Activated CD4-positive, alpha-beta memory T cell treated with anti-CD3 and anti-CD28 coated beads for 36 hours (primary cell): Measurements from ENCODE around the gene CORO1C. TPM values are rescaled to one million over a fixed set of nuclear protein-coding genes. Genes with fewer than 3 reads are reported as not detected.

Source experiments
- CTCF ChIA-PET: fragments of 350-600 bp; sonication (Branson Sonifier 250); formaldehyde crosslinking; loops from one replicate; lab custom pipeline; 2021; ENCODE audit warnings: antibody characterized with exemption, inconsistent platforms; lab: Charles Lee
- POLR2A ChIA-PET: fragments of 350-600 bp; sonication (Branson Sonifier 250); formaldehyde crosslinking; loops from one replicate; lab custom pipeline; 2021; ENCODE audit warnings: antibody characterized with exemption; lab: Charles Lee
- DNase-seq: peaks from one replicate; pipeline ENCODE4 v3.0.0-alpha.2; 2020
- H3K27ac Mint-ChIP-seq: one replicate; pipeline ENCODE4 v1.8.0; 2021; ENCODE audit warnings: mixed read lengths
- H3K27me3 Mint-ChIP-seq: one replicate; pipeline ENCODE4 v1.8.0; 2021; ENCODE audit warnings: mixed read lengths
- H3K36me3 Mint-ChIP-seq: one replicate; pipeline ENCODE4 v1.8.0; 2021; ENCODE audit warnings: mixed read lengths
- H3K4me1 Mint-ChIP-seq: one replicate; pipeline ENCODE4 v1.8.0; 2021; ENCODE audit warnings: low read depth, mixed read lengths
- H3K4me3 Mint-ChIP-seq: one replicate; pipeline ENCODE4 v1.8.0; 2021; ENCODE audit warnings: mild to moderate bottlenecking, mixed read lengths
- H3K9me3 Mint-ChIP-seq: one replicate; pipeline ENCODE4 v1.8.0; 2021; ENCODE audit warnings: mixed read lengths
- intact Hi-C: fragments of 100-400 bp; cut with micrococcal nuclease; formaldehyde crosslinking; loops from one replicate; pipeline ENCODE4 v1.15.1; 2023
- total RNA-seq, 2 experiments: library from RNA; stranded (reverse); gene quantifications; one replicate each; pipeline ENCODE4 v1.2.3, GENCODE V29; 2021

CORO1C gene
- total RNA-seq, 2 experiments from 2014 or later: 62.1 to 70.9 TPM

- ChIA-PET POLR2A (no interaction called here), CTCF (interaction anchor here (1.2 to 1.4 kb wide), 2 partner anchors 14 to 205 kb away, joined by 4 read pairs; no protein-coding TSS in a partner anchor)
- no peak overlapping the region for H3K27ac Mint-ChIP-seq
- H3K4me3 Mint-ChIP-seq: no peak overlapping the region
- peaks cover 13% of the 10 kb centered on the region for H3K36me3 Mint-ChIP-seq
- intact Hi-C loops: no loop called here
- no peaks in the 10 kb centered on the region for H3K27me3 Mint-ChIP-seq
- DNase-seq: no peak
- no peaks in the 10 kb centered on the region for H3K9me3 Mint-ChIP-seq
- H3K4me1 Mint-ChIP-seq: peaks cover 8% of the 10 kb centered on the region
Observed at GRCh38 chr12:108679106-108679681, 52.1 kb downstream of the CORO1C start.

GRCh38 chr12:108678104-108678730 is 53.1 kb downstream of the CORO1C start:
- Mint-ChIP-seq H3K4me1 (peaks cover 8% of the 10 kb centered on the region), H3K9me3 (no peaks in the 10 kb centered on the region), H3K27ac (no peak overlapping the region), H3K4me3 (no peak overlapping the region), H3K36me3 (peaks cover 13% of the 10 kb centered on the region), H3K27me3 (no peaks in the 10 kb centered on the region)
- no peak for DNase-seq
- POLR2A ChIA-PET: no interaction called here
- intact Hi-C loops: no loop called here
- CTCF ChIA-PET: interaction anchor here (1.2 kb wide), 1 partner anchor 13 kb away, joined by 4 read pairs; no protein-coding TSS in a partner anchor

DNA sequence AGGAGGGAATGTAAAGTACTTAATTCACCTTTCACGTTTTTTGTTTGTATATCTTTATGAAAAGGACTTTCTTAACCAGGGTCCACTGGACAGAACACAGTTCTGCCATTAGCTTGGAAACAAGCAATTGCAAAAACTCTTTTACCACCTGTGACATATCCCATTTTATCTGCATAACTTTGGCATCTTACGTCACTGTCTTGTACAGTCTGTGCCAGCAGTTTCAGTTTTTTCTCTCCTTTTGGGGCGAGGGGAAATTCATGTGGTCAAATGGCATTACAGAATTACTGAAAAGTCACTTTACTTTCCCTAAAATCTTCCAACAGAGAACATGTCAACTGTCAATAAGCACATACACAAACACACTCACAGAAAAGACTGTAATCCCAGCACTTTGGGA is 53.9 kb downstream of the CORO1C start:
- peaks cover 8% of the 10 kb centered on the region for H3K4me1 Mint-ChIP-seq
- no peaks in the 10 kb centered on the region for H3K27me3 Mint-ChIP-seq
- DNase-seq: no peak
- ChIA-PET POLR2A (no interaction called here), CTCF (no interaction called here)
- H3K27ac Mint-ChIP-seq: no peak overlapping the region
- intact Hi-C loops: no loop called here
- no peaks in the 10 kb centered on the region for H3K9me3 Mint-ChIP-seq
- H3K36me3 Mint-ChIP-seq: peaks cover 13% of the 10 kb centered on the region
- H3K4me3 Mint-ChIP-seq: no peak overlapping the region

DNA sequence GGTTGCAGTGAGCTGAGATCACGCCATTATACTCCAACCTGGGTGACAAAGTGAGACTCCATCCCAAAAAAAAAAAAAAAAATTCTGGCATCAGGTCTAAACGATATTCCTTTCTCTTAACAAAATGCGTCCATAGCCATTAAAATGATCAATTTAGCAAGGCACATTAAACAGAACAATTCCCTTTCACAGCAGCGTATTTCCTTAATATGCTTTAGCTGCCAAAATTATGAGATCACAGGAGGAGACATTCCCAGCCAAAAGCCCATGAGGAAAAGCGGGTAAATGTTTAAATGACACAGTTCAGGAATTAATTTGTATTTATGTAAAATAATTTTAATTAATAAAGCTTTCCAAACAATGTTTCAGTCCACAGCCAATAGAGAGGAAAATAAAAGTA is 54.6 kb downstream of the CORO1C start:
- intact Hi-C loops: no loop called here
- CTCF ChIA-PET: no interaction called here

GRCh38 chr12:108675792-108676191 is 55.5 kb downstream of the CORO1C start:
- ChIA-PET CTCF (interaction anchor here (1.2 kb wide), 1 partner anchor 12 kb away, joined by 3 read pairs; no protein-coding TSS in a partner anchor), POLR2A (no interaction called here)
- H3K27ac Mint-ChIP-seq: no peak overlapping the region
- peaks cover 13% of the 10 kb centered on the region for H3K36me3 Mint-ChIP-seq
- no peaks in the 10 kb centered on the region for H3K27me3 Mint-ChIP-seq
- intact Hi-C loops: no loop called here
- H3K9me3 Mint-ChIP-seq: no peaks in the 10 kb centered on the region
- H3K4me1 Mint-ChIP-seq: peaks cover 5% of the 10 kb centered on the region
- no peak overlapping the region for H3K4me3 Mint-ChIP-seq
- DNase-seq: no peak

More for the DNA sequence above, 54.6 kb downstream of the CORO1C start:
- peaks cover 13% of the 10 kb centered on the region for H3K36me3 Mint-ChIP-seq
- peaks cover 8% of the 10 kb centered on the region for H3K4me1 Mint-ChIP-seq
- H3K27me3 Mint-ChIP-seq: no peaks in the 10 kb centered on the region
- H3K27ac Mint-ChIP-seq: no peak overlapping the region
- H3K9me3 Mint-ChIP-seq: no peaks in the 10 kb centered on the region
- H3K4me3 Mint-ChIP-seq: no peak overlapping the region
- POLR2A ChIA-PET: no interaction called here
- DNase-seq: no peak

DNA sequence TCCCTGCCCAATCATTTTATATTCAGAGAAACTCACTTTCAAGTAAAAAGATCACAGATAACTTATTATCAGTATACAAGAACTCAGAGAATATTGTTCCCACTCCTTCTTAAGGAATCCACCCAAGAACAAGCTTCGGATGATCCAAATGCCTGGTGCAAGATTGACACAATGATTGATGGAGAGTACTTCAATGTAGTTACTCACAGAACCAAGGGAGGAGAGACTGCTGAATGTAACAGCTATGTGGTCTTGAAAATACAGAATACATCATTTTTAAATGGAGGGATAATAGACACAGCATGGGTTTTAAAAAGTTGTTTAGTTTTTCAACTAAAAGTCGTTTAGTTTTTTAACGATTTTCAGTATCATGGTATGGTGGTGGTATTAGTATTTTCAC is 59.3 kb downstream of the CORO1C start:
- H3K4me3 Mint-ChIP-seq: no peak overlapping the region
- H3K27ac Mint-ChIP-seq: no peak overlapping the region
- intact Hi-C loops: no loop called here
- POLR2A ChIA-PET: interaction anchor here (0.9 kb wide), 1 partner anchor 111 kb away, joined by 3 read pairs; no protein-coding TSS in a partner anchor
- H3K4me1 Mint-ChIP-seq: no peaks in the 10 kb centered on the region
- no peaks in the 10 kb centered on the region for H3K27me3 Mint-ChIP-seq
- H3K36me3 Mint-ChIP-seq: peaks cover 9% of the 10 kb centered on the region
- CTCF ChIA-PET: interaction anchor here (1.3 kb wide), 1 partner anchor 54 kb away, joined by 3 read pairs; no protein-coding TSS in a partner anchor
- no peaks in the 10 kb centered on the region for H3K9me3 Mint-ChIP-seq
- no peak for DNase-seq

DNA sequence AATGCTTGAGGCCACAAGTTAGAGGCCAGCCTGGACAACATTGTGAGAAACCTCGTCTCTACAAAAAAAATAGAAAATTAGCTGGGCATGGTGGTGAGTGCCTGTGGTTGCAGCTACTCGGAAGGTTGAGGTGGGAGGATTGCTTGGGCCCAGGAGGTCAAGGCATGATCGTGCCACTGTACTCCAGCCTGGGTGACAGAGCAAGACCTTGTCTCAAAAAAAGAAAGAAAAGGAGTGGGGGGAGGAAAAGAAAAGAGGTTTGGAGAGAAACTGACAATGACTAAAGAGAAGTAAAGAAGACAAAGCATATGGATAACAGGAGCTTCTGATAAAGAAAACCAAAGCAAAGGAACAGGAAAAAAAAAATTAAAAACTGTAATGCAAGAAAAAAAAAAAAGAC is 60.2 kb downstream of the CORO1C start:
- intact Hi-C loops: no loop called here
- ChIA-PET POLR2A (no interaction called here), CTCF (interaction anchor here (1.3 to 10.3 kb wide), 2 partner anchors 53 to 133 kb away, joined by 3 to 322 read pairs; no protein-coding TSS in a partner anchor)
- Mint-ChIP-seq H3K9me3 (no peaks in the 10 kb centered on the region), H3K36me3 (peaks cover 6% of the 10 kb centered on the region), H3K27ac (no peak overlapping the region), H3K4me3 (no peak overlapping the region), H3K4me1 (no peaks in the 10 kb centered on the region), H3K27me3 (no peaks in the 10 kb centered on the region)
- DNase-seq: no peak

- no peak overlapping the region for H3K4me3 Mint-ChIP-seq
- H3K36me3 Mint-ChIP-seq: no peaks in the 10 kb centered on the region
- ChIA-PET POLR2A (no interaction called here), CTCF (interaction anchor here (10.3 kb wide), 1 partner anchor 134 kb away, joined by 322 read pairs; no protein-coding TSS in a partner anchor)
- intact Hi-C loops: no loop called here
- no peaks in the 10 kb centered on the region for H3K9me3 Mint-ChIP-seq
- peaks cover 2% of the 10 kb centered on the region for H3K4me1 Mint-ChIP-seq
- H3K27me3 Mint-ChIP-seq: no peaks in the 10 kb centered on the region
- DNase-seq: no peak
- no peak overlapping the region for H3K27ac Mint-ChIP-seq
Observed at GRCh38 chr12:108670066-108670631, 61.2 kb downstream of the CORO1C start.

DNA sequence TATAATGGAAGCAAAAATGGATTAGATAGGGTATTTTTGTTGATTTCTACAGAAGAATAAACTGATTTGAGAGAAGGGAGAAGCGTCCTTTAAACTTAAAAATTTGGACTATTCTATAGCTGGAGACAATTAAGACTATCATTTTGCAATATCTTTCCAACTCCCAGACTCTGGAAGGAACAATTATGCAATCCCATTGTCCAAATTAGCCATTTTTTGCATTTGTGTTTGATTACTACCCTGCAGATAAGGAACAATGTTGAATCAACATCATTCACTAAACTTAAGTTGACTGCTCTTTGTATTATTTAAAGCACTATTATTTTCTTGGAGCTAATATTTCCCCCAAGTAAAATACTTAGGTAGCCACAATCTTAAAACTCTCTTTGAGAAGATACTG is 62.8 kb downstream of the CORO1C start:
- Mint-ChIP-seq H3K36me3 (no peaks in the 10 kb centered on the region), H3K4me1 (peaks cover 16% of the 10 kb centered on the region), H3K4me3 (no peak overlapping the region), H3K27me3 (no peaks in the 10 kb centered on the region), H3K27ac (no peak overlapping the region), H3K9me3 (no peaks in the 10 kb centered on the region)
- intact Hi-C loops: loop anchor here (10.0 kb wide), 1 partner anchor 426 kb away; the partner anchor contains the start of genes ALKBH2 and UNG
- ChIA-PET CTCF (interaction anchor here (1.1 to 10.3 kb wide), 4 partner anchors 18 to 135 kb away, joined by 3 to 322 read pairs (median 4); no protein-coding TSS in a partner anchor), POLR2A (no interaction called here)
- no peak for DNase-seq

DNA sequence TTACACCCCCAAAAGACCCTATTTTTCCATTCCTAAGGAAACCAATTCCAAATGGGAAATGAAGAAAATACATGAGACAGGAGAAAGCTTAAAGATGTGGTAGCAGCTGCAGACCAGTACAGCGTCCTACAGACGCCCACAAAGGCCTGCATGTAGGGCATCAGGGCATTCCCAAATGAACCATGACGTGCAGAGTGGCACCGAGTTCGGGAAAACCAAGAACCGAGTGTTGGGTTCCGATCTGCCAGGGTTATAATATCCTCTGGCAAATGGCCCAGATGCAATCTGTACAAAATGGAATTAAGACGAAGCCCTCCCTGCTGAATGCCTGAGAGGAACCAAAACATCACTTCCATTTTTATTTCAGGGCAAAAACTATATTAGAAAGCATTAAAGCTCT is 63.3 kb downstream of the CORO1C start:
- no peaks in the 10 kb centered on the region for H3K27me3 Mint-ChIP-seq
- intact Hi-C loops: loop anchor here (10.0 kb wide), 1 partner anchor 427 kb away; the partner anchor contains the start of genes ALKBH2 and UNG
- no peak overlapping the region for H3K4me3 Mint-ChIP-seq
- DNase-seq: no peak
- ChIA-PET CTCF (interaction anchor here (1.1 to 10.3 kb wide), 4 partner anchors 19 to 136 kb away, joined by 3 to 322 read pairs (median 4); no protein-coding TSS in a partner anchor), POLR2A (no interaction called here)
- no peaks in the 10 kb centered on the region for H3K9me3 Mint-ChIP-seq
- peaks cover 19% of the 10 kb centered on the region for H3K4me1 Mint-ChIP-seq
- no peak overlapping the region for H3K27ac Mint-ChIP-seq
- H3K36me3 Mint-ChIP-seq: no peaks in the 10 kb centered on the region

DNA sequence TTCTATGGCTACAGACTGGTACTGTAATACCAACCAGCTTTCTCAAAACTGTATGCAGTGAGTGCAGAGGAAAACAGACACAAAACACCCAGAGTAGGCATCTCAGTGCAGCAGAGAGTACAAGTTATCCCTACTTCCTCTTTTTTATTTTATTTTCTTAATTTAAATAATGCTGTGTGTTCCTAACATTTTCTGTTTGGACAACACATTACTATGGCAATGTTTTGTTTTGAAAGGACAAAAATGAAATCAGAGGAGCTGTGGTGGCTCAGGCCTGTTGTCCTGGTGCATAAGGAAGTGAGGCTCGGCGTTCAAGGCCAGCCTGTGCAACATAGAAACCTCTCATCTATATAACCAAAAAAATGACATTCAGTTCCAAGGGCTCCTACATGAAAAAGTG is 64.0 kb downstream of the CORO1C start:
- Mint-ChIP-seq H3K27me3 (no peaks in the 10 kb centered on the region), H3K4me1 (peaks cover 23% of the 10 kb centered on the region), H3K27ac (no peak overlapping the region), H3K4me3 (no peak overlapping the region), H3K9me3 (no peaks in the 10 kb centered on the region), H3K36me3 (no peaks in the 10 kb centered on the region)
- CTCF ChIA-PET: interaction anchor here (1.3 to 10.3 kb wide), 5 partner anchors 21 to 283 kb away, joined by 4 to 322 read pairs (median 32); no protein-coding TSS in a partner anchor
- DNase-seq: no peak
- POLR2A ChIA-PET: no interaction called here
- intact Hi-C loops: loop anchor here (10.0 kb wide), 1 partner anchor 427 kb away; the partner anchor contains the start of genes ALKBH2 and UNG
